Measurements from ENCODE around the gene SERP1. TPM values are rescaled to one million over a fixed set of nuclear protein-coding genes. Genes with fewer than 3 reads are reported as not detected.

The SERP1 gene
- total RNA-seq, 2 experiments from 2014 or later: 100 to 111 TPM

- Mint-ChIP-seq H3K9me3 (no peaks in the 10 kb centered on the region), H3K27ac (no peak overlapping the region), H3K4me3 (no peak overlapping the region), H3K27me3 (no peaks in the 10 kb centered on the region), H3K36me3 (peaks cover 17% of the 10 kb centered on the region), H3K4me1 (ENCODE audit: low read depth) (peaks cover 20% of the 10 kb centered on the region)
- POLR2A ChIA-PET: interaction anchor here (1.1 kb wide), 1 partner anchor 64 kb away, joined by 4 read pairs; the partner anchor contains the start of gene SELENOT
- DNase-seq: no peak
- CTCF ChIA-PET: interaction anchor here (0.8 kb wide), 1 partner anchor 167 kb away, joined by 3 read pairs; no protein-coding TSS in a partner anchor
- intact Hi-C loops (cut with micrococcal nuclease): no loop called here
These were observed 7.7 kb downstream of the SERP1 start for GRCh38 chr3:150538324-150539208.

GRCh38 chr3:150535204-150535603, 11.1 kb downstream of the SERP1 start:
- Mint-ChIP-seq H3K4me3 (no peak overlapping the region), H3K4me1 (ENCODE audit: low read depth) (peaks cover 6% of the 10 kb centered on the region), H3K9me3 (no peaks in the 10 kb centered on the region), H3K36me3 (no peaks in the 10 kb centered on the region), H3K27ac (no peak overlapping the region), H3K27me3 (no peaks in the 10 kb centered on the region)
- no peak for DNase-seq
- POLR2A ChIA-PET: no interaction called here
- intact Hi-C loops (cut with micrococcal nuclease): no loop called here
- CTCF ChIA-PET: no interaction called here

- H3K9me3 Mint-ChIP-seq: no peaks in the 10 kb centered on the region
- H3K27me3 Mint-ChIP-seq: no peaks in the 10 kb centered on the region
- H3K36me3 Mint-ChIP-seq: no peaks in the 10 kb centered on the region
- H3K27ac Mint-ChIP-seq: no peak overlapping the region
- H3K4me3 Mint-ChIP-seq: no peak overlapping the region
- no peak for DNase-seq
- CTCF ChIA-PET: no interaction called here
- H3K4me1 Mint-ChIP-seq (ENCODE audit: low read depth): peaks cover 6% of the 10 kb centered on the region
- intact Hi-C loops (cut with micrococcal nuclease): no loop called here
- POLR2A ChIA-PET: no interaction called here
These were observed 14.5 kb downstream of the SERP1 start for GRCh38 chr3:150531775-150532174.

- intact Hi-C loops (cut with micrococcal nuclease): loop anchor here (2.0 to 10.0 kb wide), 5 partner anchors 174 to 616 kb away; partner anchors contain the start of gene ERICH6
- Mint-ChIP-seq H3K4me1 (ENCODE audit: low read depth) (peaks cover 6% of the 10 kb centered on the region), H3K27me3 (no peaks in the 10 kb centered on the region), H3K9me3 (no peaks in the 10 kb centered on the region), H3K36me3 (no peaks in the 10 kb centered on the region), H3K4me3 (no peak overlapping the region), H3K27ac (no peak overlapping the region)
- no peak for DNase-seq
- CTCF ChIA-PET: interaction anchor here (0.6 to 2.1 kb wide), 5 partner anchors 15 to 512 kb away, joined by 3 to 10 read pairs (median 4); partner anchors contain the start of genes EIF2A and SERP1
- POLR2A ChIA-PET: no interaction called here
These were observed 17.9 kb downstream of the SERP1 start for GRCh38 chr3:150528354-150528797.

- ChIA-PET CTCF (interaction anchor here (0.6 to 2.1 kb wide), 7 partner anchors 16 to 337 kb away, joined by 3 to 10 read pairs (median 4); partner anchors contain the start of genes EIF2A and SERP1), POLR2A (no interaction called here)
- no peak overlapping the region for H3K4me3 Mint-ChIP-seq
- peaks cover 6% of the 10 kb centered on the region for H3K4me1 Mint-ChIP-seq (ENCODE audit: low read depth)
- DNase-seq: no peak
- H3K36me3 Mint-ChIP-seq: no peaks in the 10 kb centered on the region
- H3K9me3 Mint-ChIP-seq: no peaks in the 10 kb centered on the region
- no peaks in the 10 kb centered on the region for H3K27me3 Mint-ChIP-seq
- intact Hi-C loops (cut with micrococcal nuclease): loop anchor here (2.0 to 10.0 kb wide), 5 partner anchors 175 to 617 kb away; partner anchors contain the start of gene ERICH6
- no peak overlapping the region for H3K27ac Mint-ChIP-seq
These were observed 18.6 kb downstream of the SERP1 start for GRCh38 chr3:150527464-150528255.

GRCh38 chr3:150523538-150523937, 22.8 kb downstream of the SERP1 start:
- ChIA-PET CTCF (interaction anchor here (0.6 to 0.7 kb wide), 2 partner anchors 34 to 195 kb away, joined by 4 to 10 read pairs; no protein-coding TSS in a partner anchor), POLR2A (interaction anchor here (0.7 kb wide), 1 partner anchor 232 kb away, joined by 4 read pairs; no protein-coding TSS in a partner anchor)
- intact Hi-C loops (cut with micrococcal nuclease): loop anchor here (10.0 kb wide), 1 partner anchor 621 kb away; no protein-coding TSS in a partner anchor
- Mint-ChIP-seq H3K27ac (no peak overlapping the region), H3K4me1 (ENCODE audit: low read depth) (no peaks in the 10 kb centered on the region), H3K9me3 (no peaks in the 10 kb centered on the region), H3K4me3 (no peak overlapping the region), H3K36me3 (no peaks in the 10 kb centered on the region), H3K27me3 (no peaks in the 10 kb centered on the region)
- no peak for DNase-seq

GRCh38 chr3:150521463-150521862, 24.8 kb downstream of the SERP1 start:
- peaks cover 10% of the 10 kb centered on the region for H3K9me3 Mint-ChIP-seq
- H3K27ac Mint-ChIP-seq: no peak overlapping the region
- ChIA-PET CTCF (no interaction called here), POLR2A (no interaction called here)
- H3K4me1 Mint-ChIP-seq (ENCODE audit: low read depth): no peaks in the 10 kb centered on the region
- peaks cover 4% of the 10 kb centered on the region for H3K36me3 Mint-ChIP-seq
- no peak for DNase-seq
- no peak overlapping the region for H3K4me3 Mint-ChIP-seq
- no peaks in the 10 kb centered on the region for H3K27me3 Mint-ChIP-seq
- intact Hi-C loops (cut with micrococcal nuclease): loop anchor here (10.0 kb wide), 1 partner anchor 623 kb away; no protein-coding TSS in a partner anchor

GRCh38 chr3:150520408-150520807, 25.9 kb downstream of the SERP1 start:
- ChIA-PET POLR2A (no interaction called here), CTCF (no interaction called here)
- intact Hi-C loops (cut with micrococcal nuclease): loop anchor here (10.0 kb wide), 1 partner anchor 624 kb away; no protein-coding TSS in a partner anchor
- Mint-ChIP-seq H3K27me3 (no peaks in the 10 kb centered on the region), H3K4me3 (no peak overlapping the region), H3K27ac (no peak overlapping the region), H3K36me3 (peaks cover 4% of the 10 kb centered on the region), H3K9me3 (peaks cover 10% of the 10 kb centered on the region), H3K4me1 (ENCODE audit: low read depth) (no peaks in the 10 kb centered on the region)
- DNase-seq: no peak

GRCh38 chr3:150519026-150519425, 27.3 kb downstream of the SERP1 start:
- H3K36me3 Mint-ChIP-seq: peaks cover 4% of the 10 kb centered on the region
- ChIA-PET CTCF (no interaction called here), POLR2A (no interaction called here)
- DNase-seq: no peak
- no peak overlapping the region for H3K4me3 Mint-ChIP-seq
- H3K27ac Mint-ChIP-seq: no peak overlapping the region
- intact Hi-C loops (cut with micrococcal nuclease): no loop called here
- H3K27me3 Mint-ChIP-seq: no peaks in the 10 kb centered on the region
- H3K9me3 Mint-ChIP-seq: peaks cover 10% of the 10 kb centered on the region
- H3K4me1 Mint-ChIP-seq (ENCODE audit: low read depth): no peaks in the 10 kb centered on the region

- peaks cover 7% of the 10 kb centered on the region for H3K27me3 Mint-ChIP-seq
- no peak overlapping the region for H3K27ac Mint-ChIP-seq
- ChIA-PET POLR2A (no interaction called here), CTCF (interaction anchor here (0.9 kb wide), 1 partner anchor 95 kb away, joined by 3 read pairs; no protein-coding TSS in a partner anchor)
- H3K4me3 Mint-ChIP-seq: no peak overlapping the region
- H3K36me3 Mint-ChIP-seq: peaks cover 4% of the 10 kb centered on the region
- peaks cover 10% of the 10 kb centered on the region for H3K9me3 Mint-ChIP-seq
- intact Hi-C loops (cut with micrococcal nuclease): no loop called here
- no peaks in the 10 kb centered on the region for H3K4me1 Mint-ChIP-seq (ENCODE audit: low read depth)
- DNase-seq: no peak
These were observed 31.1 kb downstream of the SERP1 start for GRCh38 chr3:150515210-150515609.

GRCh38 chr3:150511122-150511821, 35.0 kb downstream of the SERP1 start:
- Mint-ChIP-seq H3K27ac (no peak overlapping the region), H3K9me3 (peaks cover 7% of the 10 kb centered on the region), H3K4me3 (no peak overlapping the region), H3K4me1 (ENCODE audit: low read depth) (peaks cover 7% of the 10 kb centered on the region), H3K27me3 (peaks cover 17% of the 10 kb centered on the region), H3K36me3 (peaks cover 7% of the 10 kb centered on the region)
- CTCF ChIA-PET: no interaction called here
- intact Hi-C loops (cut with micrococcal nuclease): no loop called here
- POLR2A ChIA-PET: no interaction called here
- DNase-seq: no peak

Measured in activated CD4-positive, alpha-beta memory T cell treated with anti-CD3 and anti-CD28 coated beads for 36 hours (primary cell).